Stomach (tissue), 9 donors: Measurements from ENCODE around the gene PNMA1. TPM values are rescaled to one million over a fixed set of nuclear protein-coding genes. Genes with fewer than 3 reads are reported as not detected.

Experiments
- DNase-seq, 2 donors: peaks; one replicate each; pipeline versions ENCODE4 v3.0.0 to v3.0.0-alpha.2; 2013 to 2019
- H3K27ac ChIP-seq, 5 donors: fragments of 200-600 bp in 4 of 5; sonication (generic) in 4 of 5; one replicate each; pipeline ENCODE4 v1.5.1; 2013 to 2019; ENCODE audit warnings: mild to moderate bottlenecking in 1 of 5, moderate library complexity in 1 of 5
- H3K27me3 ChIP-seq, 3 donors: fragments of 200-600 bp; sonication (generic); one replicate each; pipeline ENCODE4 v1.5.1; 2017 to 2019; ENCODE audit warnings: mixed run types in 1 of 3
- H3K36me3 ChIP-seq, 4 donors: fragments of 200-600 bp; sonication (generic); 1 replicate in 3 of 4; 2 replicates in 1 of 4; pipeline ENCODE4 v1.5.1; 2016 to 2019
- H3K4me1 ChIP-seq, 4 donors: fragments of 200-600 bp; sonication (generic); one replicate each; pipeline ENCODE4 v1.5.1; 2016 to 2019
- H3K4me3 ChIP-seq, 4 donors: fragments of 200-600 bp; sonication (generic) in 3 of 4; one replicate each; pipeline ENCODE4 v1.5.1; 2016 to 2019; ENCODE audit warnings: mild to moderate bottlenecking in 1 of 4
- H3K9me3 ChIP-seq, 4 donors: fragments of 200-600 bp; sonication (generic); one replicate each; pipeline ENCODE4 v1.5.1; 2016 to 2019
- EP300 ChIP-seq: sonication (generic); formaldehyde crosslinking; IDR thresholded peaks from one replicate; pipeline ENCODE4 v1.6.1; 2017; ENCODE audit warnings: antibody characterized with exemption
- POLR2A ChIP-seq, 4 donors: fragments of 450-650 bp; IDR thresholded peaks; one replicate each; pipeline ENCODE4 v1.6.1; 2016; ENCODE audit warnings: antibody characterized with exemption in 4 of 4, control low read depth in 2 of 4, mild to moderate bottlenecking in 1 of 4, moderate library complexity in 1 of 4
- POLR2AphosphoS5 ChIP-seq, 3 donors: sonication (generic); formaldehyde crosslinking; IDR thresholded peaks; one replicate each; pipeline ENCODE4 v1.6.1; 2016; ENCODE audit warnings: antibody characterized with exemption in 3 of 3
- WGBS, 5 donors: extraction: QIAGEN DNeasy Blood & Tissue Kit in 3 of 5; methylation state at CpG; one replicate each; pipeline versions ENCODE4 v1.1.5 to v1.1.7; 2013 to 2018; 5-methylcytosine and 5-hydroxymethylcytosine counted together
- intact Hi-C: fragments of 100-400 bp; cut with DNase I; formaldehyde crosslinking; loops from one replicate; pipeline ENCODE4 v1.15.1; 2023; ENCODE audit warnings: low total_unique reads
- polyA plus RNA-seq, 3 donors: library from polyadenylated mRNA; stranded (reverse); fragments of 200-250 nt; gene quantifications; one replicate each; pipeline ENCODE4 v1.2.3, GENCODE V29; 2013
- total RNA-seq, 5 donors: library from RNA; depleted of rRNA; stranded (reverse); fragments of >200 nt; gene quantifications; one replicate each; pipeline versions ENCODE4 v1.1.0 to v1.2.3, GENCODE V29; 2014 to 2016
- TF ChIP-seq, protein P1 (sequence below), 7 experiments: fragments of 450-650 bp in 4 of 7; fragments of 200-600 bp in 3 of 7; sonication (generic) in 3 of 7; IDR thresholded peaks; one replicate each; pipeline ENCODE4 v1.5.1; 2016 to 2019; ENCODE audit warnings: antibody characterized with exemption in 7 of 7, control low read depth in 2 of 7, mild to moderate bottlenecking in 1 of 7
- donor health status: healthy with polysubstance abuse.
- donor health status: Bipolar disorder and iron deficiency.
- donor health status: healthy.

The PNMA1 gene
- total and polyA plus RNA-seq, 8 donors, result 13.9 to 42.3 (median 18.3) TPM

GRCh38 chr14:73729556-73730265 lies 15.5 kb upstream of the PNMA1 start:
- intact Hi-C loops, result loop anchor here (2.0 to 10.0 kb wide), 2 partner anchors 65 to 97 kb away; no protein-coding TSS in a partner anchor
- peak in 1 of 2 donors; percentile 65 for DNase-seq
- WGBS, 5 donors, result 72 to 85% (median 76%) methylated on average over 23 of the region's 23 CpGs
- no peak overlapping the region for H3K4me3 ChIP-seq
- TF ChIP-seq POLR2AphosphoS5 (IDR thresholded peaks at IDR 0.05) (no peak), POLR2A (IDR thresholded peaks at IDR 0.05) (no peak), EP300 (no peak)
- TF ChIP-seq, protein P1, sequence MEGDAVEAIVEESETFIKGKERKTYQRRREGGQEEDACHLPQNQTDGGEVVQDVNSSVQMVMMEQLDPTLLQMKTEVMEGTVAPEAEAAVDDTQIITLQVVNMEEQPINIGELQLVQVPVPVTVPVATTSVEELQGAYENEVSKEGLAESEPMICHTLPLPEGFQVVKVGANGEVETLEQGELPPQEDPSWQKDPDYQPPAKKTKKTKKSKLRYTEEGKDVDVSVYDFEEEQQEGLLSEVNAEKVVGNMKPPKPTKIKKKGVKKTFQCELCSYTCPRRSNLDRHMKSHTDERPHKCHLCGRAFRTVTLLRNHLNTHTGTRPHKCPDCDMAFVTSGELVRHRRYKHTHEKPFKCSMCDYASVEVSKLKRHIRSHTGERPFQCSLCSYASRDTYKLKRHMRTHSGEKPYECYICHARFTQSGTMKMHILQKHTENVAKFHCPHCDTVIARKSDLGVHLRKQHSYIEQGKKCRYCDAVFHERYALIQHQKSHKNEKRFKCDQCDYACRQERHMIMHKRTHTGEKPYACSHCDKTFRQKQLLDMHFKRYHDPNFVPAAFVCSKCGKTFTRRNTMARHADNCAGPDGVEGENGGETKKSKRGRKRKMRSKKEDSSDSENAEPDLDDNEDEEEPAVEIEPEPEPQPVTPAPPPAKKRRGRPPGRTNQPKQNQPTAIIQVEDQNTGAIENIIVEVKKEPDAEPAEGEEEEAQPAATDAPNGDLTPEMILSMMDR (IDR thresholded peaks at IDR 0.05), result no peak
- H3K27me3 ChIP-seq, result no peaks in the 10 kb centered on the region
- peak overlapping the region; percentile 8 to 93 (median 88) for H3K27ac ChIP-seq
- H3K9me3 ChIP-seq, result no peaks in the 10 kb centered on the region
- peaks cover 44 to 80% (median 68%) of the 10 kb centered on the region in 4 donors for H3K4me1 ChIP-seq
- H3K36me3 ChIP-seq, result peaks cover 47 to 87% (median 84%) of the 10 kb centered on the region in 4 donors

DNA sequence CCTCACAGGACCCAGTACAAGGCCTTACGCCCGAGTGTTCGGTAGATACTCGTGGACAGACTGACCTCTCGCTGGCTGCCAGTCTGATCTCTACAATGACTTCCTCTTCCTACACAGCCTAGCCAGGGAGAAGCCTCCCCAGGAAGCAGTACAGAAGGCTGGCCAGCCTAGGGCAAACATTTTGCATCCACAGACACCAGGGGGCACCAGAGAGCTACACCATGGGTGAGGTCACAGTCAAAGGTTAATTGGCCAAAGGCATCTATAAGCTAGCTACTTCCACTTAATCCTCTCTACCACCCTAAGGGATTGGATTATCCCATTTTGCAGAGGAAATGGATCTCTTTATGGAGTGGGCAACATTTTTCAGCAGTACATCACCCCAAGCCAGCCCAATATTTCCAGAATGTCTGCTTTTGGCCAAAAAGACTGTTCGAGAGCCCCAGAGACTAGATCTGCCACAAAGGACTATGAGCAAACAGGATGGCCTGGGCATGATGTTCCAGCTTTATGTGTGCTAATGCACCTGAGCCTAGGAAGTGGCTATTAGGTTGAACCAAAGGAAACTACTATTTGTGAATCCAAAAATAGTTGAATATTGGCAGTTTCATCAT lies 14.6 kb upstream of the PNMA1 start:
- TF ChIP-seq, protein P1 (IDR thresholded peaks at IDR 0.05), result peak in 5 of 7 experiments; percentile 78 to 98 (median 89)
- TF ChIP-seq POLR2AphosphoS5 (IDR thresholded peaks at IDR 0.05), result peak; percentile 42 to 88 (median 67)
- no peak for TF ChIP-seq EP300

DNA sequence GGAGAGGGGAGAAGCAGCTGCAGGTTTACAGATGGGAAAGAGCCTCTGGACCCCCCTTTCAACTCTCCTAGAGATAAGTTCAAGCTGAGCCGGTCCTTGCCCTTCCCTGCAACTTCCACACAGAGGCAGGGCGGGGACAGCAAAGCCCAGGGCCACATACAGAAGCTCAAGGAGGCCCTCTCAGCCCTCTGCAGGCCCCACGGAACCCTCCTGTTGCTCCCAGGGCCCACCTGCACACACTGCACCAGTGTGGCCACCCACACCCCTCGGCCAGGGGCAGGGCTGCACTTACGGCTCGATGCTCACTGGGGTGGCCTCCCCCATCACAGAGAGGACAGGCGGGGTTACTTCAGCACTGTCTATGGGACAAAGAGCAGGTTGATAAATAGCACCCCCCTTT lies 13.0 kb upstream of the PNMA1 start:
- Histone ChIP-seq H3K27ac (peak overlapping the region; percentile 3 to 93 (median 88)), H3K4me1 (peaks cover 65 to 99% (median 89%) of the 10 kb centered on the region in 4 donors), H3K4me3 (no peak overlapping the region), H3K36me3 (peaks cover 52 to 85% (median 82%) of the 10 kb centered on the region in 4 donors), H3K27me3 (no peaks in the 10 kb centered on the region), H3K9me3 (no peaks in the 10 kb centered on the region)
- TF ChIP-seq POLR2AphosphoS5 (IDR thresholded peaks at IDR 0.05), result no peak
- TF ChIP-seq, protein P1 (IDR thresholded peaks at IDR 0.05), result no peak
- TF ChIP-seq EP300, result no peak
- no peak for TF ChIP-seq POLR2A (IDR thresholded peaks at IDR 0.05)
- DNase-seq, result peak in 1 of 2 donors; percentile 51
- WGBS, 5 donors, result 74 to 92% (median 80%) methylated on average over 6 to 7 of the region's 7 CpGs
- intact Hi-C loops, result no loop called here

More for the DNA sequence above, 14.6 kb upstream of the PNMA1 start:
- Histone ChIP-seq H3K9me3 (no peaks in the 10 kb centered on the region), H3K27me3 (no peaks in the 10 kb centered on the region), H3K4me3 (no peak overlapping the region), H3K36me3 (peaks cover 41 to 80% (median 79%) of the 10 kb centered on the region in 4 donors), H3K27ac (peak overlapping the region; percentile 64 to 93 (median 88)), H3K4me1 (peaks cover 53 to 89% (median 76%) of the 10 kb centered on the region in 4 donors)
- 18 to 26% (median 21%) methylated on average over 6 of the region's 6 CpGs for WGBS, 5 donors
- DNase-seq, result peak; percentile 91 to 94
- intact Hi-C loops, result no loop called here

- Histone ChIP-seq H3K4me1 (peaks cover 65 to 90% (median 84%) of the 10 kb centered on the region in 4 donors), H3K4me3 (no peak overlapping the region), H3K27me3 (no peaks in the 10 kb centered on the region), H3K27ac (peak overlapping the region; percentile 38 to 93 (median 88)), H3K36me3 (peaks cover 60 to 86% (median 82%) of the 10 kb centered on the region in 4 donors), H3K9me3 (no peaks in the 10 kb centered on the region)
- TF ChIP-seq EP300 (no peak), POLR2AphosphoS5 (IDR thresholded peaks at IDR 0.05) (no peak), POLR2A (IDR thresholded peaks at IDR 0.05) (no peak)
- TF ChIP-seq, protein P1 (IDR thresholded peaks at IDR 0.05), result no peak
- peak in 1 of 2 donors; percentile 26 for DNase-seq
- 53 to 64% (median 58%) methylated on average over 13 to 14 of the region's 14 CpGs for WGBS, 5 donors
- intact Hi-C loops, result no loop called here
Measured at GRCh38 chr14:73726025-73726961, 12.1 kb upstream of the PNMA1 start.
